IMR-90 (cell line): Measurements from ENCODE around the gene PHGDH.

Experiments used
- CTCF ChIP-seq: conservative IDR thresholded peaks from 2 replicates; pipeline ENCODE4 v1.5.1; 2012; ENCODE audit warnings: mild to moderate bottlenecking, low read depth, low read length, improper control_type of control experiment
- POLR2A ChIP-seq: IDR thresholded peaks from 2 replicates; pipeline ENCODE4 v1.6.1; 2012; ENCODE audit warnings: mild to moderate bottlenecking, low read depth, low read length
- TF ChIP-seq, protein P1 (sequence below): fragments of 150-350 bp; IDR thresholded peaks from 2 replicates; pipeline ENCODE4 v1.6.1; 2017; ENCODE audit warnings: mild to moderate bottlenecking, antibody characterized with exemption, low read length, low read depth

DNA sequence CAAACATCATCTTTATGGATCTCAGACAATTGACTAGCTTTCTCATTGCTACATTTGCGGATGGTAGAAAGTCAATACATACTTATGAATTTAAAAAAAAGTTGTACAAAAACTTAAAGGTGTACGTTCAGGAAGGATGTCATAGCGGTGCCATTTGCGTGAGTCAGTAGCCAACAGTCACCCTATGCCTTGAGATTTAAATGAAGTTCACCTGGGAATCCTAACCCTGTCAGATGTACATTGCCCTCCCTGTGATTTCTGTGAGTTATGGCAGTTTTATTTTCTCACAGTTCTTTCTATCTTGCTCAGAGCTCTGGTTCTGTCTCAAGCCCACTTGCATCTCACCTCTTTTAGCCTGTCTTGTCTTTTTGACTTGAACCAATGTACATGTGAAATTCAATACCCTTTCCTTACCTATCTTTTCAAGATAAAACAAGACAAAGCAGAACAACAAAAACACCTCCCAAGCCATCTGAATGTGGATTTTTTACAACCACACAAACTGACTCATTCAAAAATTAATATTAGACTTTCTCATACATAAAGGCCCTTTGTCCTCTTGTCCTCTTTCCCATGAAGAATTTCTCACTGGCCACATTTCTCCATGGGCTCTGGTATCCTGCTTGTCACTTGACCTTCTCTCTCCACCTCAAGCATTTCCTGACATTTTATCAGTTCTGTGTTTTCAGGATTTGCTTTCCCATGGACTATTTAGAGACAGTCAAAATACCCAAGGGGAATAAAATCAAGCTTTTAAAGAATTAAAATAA, 38.4 kb upstream of the PHGDH start:
- TF ChIP-seq CTCF (no peak), POLR2A (no peak)
- TF ChIP-seq, protein P1, sequence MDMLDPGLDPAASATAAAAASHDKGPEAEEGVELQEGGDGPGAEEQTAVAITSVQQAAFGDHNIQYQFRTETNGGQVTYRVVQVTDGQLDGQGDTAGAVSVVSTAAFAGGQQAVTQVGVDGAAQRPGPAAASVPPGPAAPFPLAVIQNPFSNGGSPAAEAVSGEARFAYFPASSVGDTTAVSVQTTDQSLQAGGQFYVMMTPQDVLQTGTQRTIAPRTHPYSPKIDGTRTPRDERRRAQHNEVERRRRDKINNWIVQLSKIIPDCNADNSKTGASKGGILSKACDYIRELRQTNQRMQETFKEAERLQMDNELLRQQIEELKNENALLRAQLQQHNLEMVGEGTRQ: no peak
